ENCODE results near the gene ARID4B.

Gene ARID4B

DNA sequence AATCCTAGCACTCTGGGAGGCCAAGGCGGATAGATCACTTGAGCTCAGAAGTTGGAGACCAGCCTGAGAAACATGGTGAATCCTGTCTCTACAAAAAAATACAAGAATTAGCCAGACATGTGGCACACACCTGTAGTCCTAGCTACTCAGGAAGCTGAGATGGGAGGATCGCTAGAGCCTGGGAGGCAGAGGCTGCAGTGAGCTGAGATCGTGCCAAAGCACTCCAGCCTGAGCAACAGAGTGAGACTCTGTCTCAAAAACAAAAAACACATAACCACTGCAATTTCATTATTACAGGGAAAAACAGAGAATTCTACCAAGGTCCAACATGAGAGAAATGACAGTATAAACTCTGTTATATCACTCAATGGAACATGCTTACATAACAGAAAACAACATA, 194.9 kb downstream of the ARID4B start:
- Histone ChIP-seq H3K27me3 (ENCODE audit: low read depth) (no peaks in the 10 kb centered on the region), H3K36me3 (replicated peaks) (peaks cover 44% of the 10 kb centered on the region), H3K4me3 (no peak overlapping the region), H3K9me3 (no peaks in the 10 kb centered on the region), H3K4me1 (peaks cover 4% of the 10 kb centered on the region)
- in situ Hi-C loops (cut with MboI; ENCODE audit: low sequenced_read_pairs), result no loop called here
- DNase-seq (ENCODE audit: low spot score in 2 of 2), result no peak

DNA sequence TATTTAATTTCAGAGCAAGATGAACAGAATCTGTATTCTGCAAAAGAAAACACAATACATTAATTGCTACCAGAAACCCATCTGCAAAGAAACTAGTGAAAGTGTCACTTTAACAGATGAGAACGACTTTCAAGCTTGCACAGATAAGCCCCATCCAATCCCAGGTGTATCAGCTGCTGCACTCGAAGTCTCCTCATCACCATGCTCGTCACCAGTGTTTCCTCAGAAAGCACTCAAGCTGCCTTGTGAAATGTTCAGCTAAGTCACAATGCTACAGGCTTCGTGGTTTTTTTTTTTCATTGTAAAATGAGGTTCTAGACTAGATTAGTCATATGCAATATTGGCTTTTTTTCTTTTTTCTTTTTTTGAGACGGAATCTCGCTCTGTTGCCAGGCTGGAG, 196.0 kb downstream of the ARID4B start:
- Histone ChIP-seq H3K27me3 (ENCODE audit: low read depth) (no peaks in the 10 kb centered on the region), H3K36me3 (replicated peaks) (peaks cover 36% of the 10 kb centered on the region), H3K9me3 (no peaks in the 10 kb centered on the region), H3K4me1 (peaks cover 4% of the 10 kb centered on the region), H3K4me3 (no peak overlapping the region)
- in situ Hi-C loops (cut with MboI; ENCODE audit: low sequenced_read_pairs), result no loop called here
- no peak for DNase-seq (ENCODE audit: low spot score in 2 of 2)

DNA sequence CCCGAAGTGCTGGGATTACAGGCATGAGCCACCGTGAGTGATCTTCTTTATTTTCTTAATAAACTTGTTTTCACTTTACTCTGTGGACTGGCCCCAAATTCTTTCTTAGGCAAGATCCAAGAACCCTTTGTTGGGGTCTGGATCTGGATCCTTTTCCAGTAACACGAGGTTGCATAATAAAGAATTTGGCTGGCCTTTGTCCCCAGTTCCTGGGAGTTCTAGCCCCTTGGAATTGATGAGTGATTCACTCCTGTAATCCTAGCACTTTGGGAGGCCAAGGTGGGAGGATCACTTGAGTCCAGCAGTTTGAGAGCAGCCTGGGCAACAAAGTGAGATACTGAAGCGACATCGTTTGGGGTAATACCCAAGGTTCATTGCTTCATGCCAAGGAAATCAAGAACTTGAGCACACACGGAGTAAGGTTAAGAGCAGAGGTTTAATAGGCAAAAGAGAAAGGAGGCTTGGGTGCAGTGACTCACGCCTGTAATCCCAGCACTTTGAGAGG, 197.2 kb downstream of the ARID4B start:
- Histone ChIP-seq H3K27me3 (ENCODE audit: low read depth) (no peaks in the 10 kb centered on the region), H3K36me3 (replicated peaks) (peaks cover 36% of the 10 kb centered on the region)
- in situ Hi-C loops (cut with MboI; ENCODE audit: low sequenced_read_pairs), result no loop called here

DNA sequence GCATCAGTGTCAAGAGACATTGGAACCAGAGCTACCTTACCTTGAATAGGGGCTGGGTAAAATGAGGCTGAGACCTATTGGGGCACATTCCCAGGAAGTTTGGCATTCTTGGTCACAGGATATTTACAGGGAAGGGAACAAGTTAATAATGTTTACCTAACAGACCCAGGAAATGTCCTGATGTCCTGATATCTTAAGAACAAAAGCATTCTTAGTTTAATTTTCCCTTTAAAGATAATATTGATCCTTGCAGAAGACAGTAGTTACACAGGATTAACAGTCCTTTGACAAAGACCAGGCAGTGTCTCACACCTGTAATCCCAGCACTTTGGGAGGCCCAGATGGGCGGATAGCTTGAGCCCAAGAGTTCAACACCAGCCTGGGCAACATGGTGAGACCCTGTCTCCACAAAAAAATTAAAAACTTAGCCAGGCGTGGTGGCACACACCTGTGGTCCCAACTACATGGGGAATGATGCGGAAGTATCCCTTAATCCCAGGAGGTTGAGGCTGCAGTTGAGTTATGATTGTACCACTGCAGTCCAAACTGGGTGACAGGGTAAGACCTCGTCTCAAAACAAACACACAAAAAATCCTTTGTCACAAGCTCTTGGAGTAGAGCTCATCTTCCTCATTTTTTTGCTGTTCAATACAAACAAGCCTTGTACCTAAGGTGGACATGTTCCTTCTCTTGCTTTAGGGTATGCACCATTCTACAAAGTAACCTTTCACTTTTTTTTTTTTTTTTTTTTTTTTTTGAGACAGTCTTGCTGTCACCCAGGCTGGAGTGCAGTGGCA, 198.0 kb downstream of the ARID4B start:
- Histone ChIP-seq H3K4me1 (peaks cover 5% of the 10 kb centered on the region), H3K27me3 (ENCODE audit: low read depth) (no peaks in the 10 kb centered on the region), H3K36me3 (replicated peaks) (peaks cover 35% of the 10 kb centered on the region), H3K4me3 (no peak overlapping the region), H3K9me3 (no peaks in the 10 kb centered on the region)
- in situ Hi-C loops (cut with MboI; ENCODE audit: low sequenced_read_pairs), result no loop called here
- DNase-seq (ENCODE audit: low spot score in 2 of 2), result no peak

More for the DNA sequence above, 197.2 kb downstream of the ARID4B start:
- no peak overlapping the region for H3K4me3 ChIP-seq
- H3K4me1 ChIP-seq, result peaks cover 4% of the 10 kb centered on the region
- DNase-seq (ENCODE audit: low spot score in 2 of 2), result no peak
- no peaks in the 10 kb centered on the region for H3K9me3 ChIP-seq

DNA sequence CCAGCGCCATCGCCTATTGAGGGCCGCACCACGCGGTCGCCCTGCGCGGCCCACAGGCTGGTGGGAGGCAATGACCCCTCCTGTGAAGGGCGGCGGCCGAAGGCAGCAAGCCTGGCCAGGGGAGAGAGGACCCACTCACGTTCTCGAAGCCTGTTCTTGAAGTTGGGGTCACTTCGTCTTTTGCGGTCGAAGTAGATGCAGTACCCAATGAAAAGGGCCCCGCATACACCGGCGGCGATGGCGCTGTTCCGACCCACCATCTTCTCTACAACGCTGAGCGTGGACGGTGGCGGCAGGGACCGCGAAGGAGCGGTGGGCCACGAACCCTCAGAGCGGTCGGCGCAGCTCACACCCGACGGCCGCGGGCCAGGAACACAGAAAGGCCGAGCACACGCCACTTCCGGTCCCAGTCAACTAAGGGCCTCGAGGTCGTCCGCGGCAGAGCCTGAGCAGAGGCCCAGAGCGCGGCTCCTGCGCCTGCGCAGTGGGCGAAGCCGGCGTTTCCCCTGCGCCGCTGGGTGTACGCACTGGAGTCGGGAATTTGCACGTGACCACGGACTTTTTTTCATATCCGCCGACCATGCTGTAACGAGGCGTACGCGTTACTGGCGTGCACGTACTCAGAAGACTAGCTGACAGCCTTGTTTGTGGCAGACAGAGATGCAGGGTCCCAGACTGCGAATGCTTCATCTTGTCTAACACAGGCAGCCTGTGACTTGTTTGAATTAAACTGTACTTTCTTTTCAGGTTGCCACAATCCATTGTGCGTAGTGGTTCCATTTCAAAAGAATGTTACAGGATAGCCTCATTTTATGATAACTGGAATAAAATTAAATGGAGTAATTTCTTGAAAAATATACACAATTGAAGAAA, 199.3 kb downstream of the ARID4B start, which contains the start of gene TOMM20:
Gene TOMM20, minus strand, starts transcription at position 382 of the 873 bp plus-strand sequence. Its CDS starts 122 bp downstream, at position 260.
- peaks cover 40% of the 10 kb centered on the region for H3K36me3 ChIP-seq (replicated peaks)
- H3K9me3 ChIP-seq, result no peaks in the 10 kb centered on the region
- DNase-seq (ENCODE audit: low spot score in 2 of 2), result peak; percentile 95 to 96
- in situ Hi-C loops (cut with MboI; ENCODE audit: low sequenced_read_pairs), result no loop called here
- peak within 1 kb of the TSS; percentile 96 for H3K4me3 ChIP-seq
- H3K27me3 ChIP-seq (ENCODE audit: low read depth), result no peaks in the 10 kb centered on the region
- H3K4me1 ChIP-seq, result peaks cover 11% of the 10 kb centered on the region

DNA sequence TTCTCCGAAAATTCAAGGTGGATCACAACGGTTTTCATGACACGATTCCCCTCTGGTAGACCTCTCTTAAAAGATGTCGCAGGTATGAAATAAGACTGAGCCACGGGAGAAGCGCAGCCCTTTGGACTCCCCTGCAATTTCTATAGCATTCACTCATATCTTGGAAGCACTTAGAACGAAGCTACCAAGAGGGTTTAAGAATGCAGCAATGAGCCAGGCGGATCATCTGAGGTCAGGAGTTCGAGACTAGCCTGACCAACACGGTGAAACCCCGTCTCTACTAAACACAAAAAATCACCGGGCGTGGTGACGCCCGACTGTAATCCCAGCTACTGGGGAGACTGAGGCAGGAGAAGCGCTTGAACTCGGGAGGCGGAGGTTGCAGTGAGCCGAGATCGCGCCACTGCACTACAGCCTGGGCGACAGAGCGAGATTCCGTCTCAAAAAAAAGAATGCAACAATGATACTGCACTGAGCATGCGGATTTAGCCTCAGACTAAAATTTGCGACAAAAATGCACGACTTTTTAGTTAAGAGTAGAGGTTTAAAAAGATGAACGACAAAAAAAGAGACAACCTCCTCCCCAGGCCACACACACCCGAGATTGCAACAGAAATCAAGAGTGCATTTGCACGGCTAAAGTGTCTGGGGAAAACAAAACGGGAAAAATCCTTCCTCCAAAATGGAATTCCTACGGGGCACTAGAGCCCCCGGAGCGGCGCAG, 200.1 kb downstream of the ARID4B start:
- H3K27me3 ChIP-seq (ENCODE audit: low read depth), result no peaks in the 10 kb centered on the region
- DNase-seq (ENCODE audit: low spot score in 2 of 2), result no peak
- in situ Hi-C loops (cut with MboI; ENCODE audit: low sequenced_read_pairs), result no loop called here
- H3K9me3 ChIP-seq, result no peaks in the 10 kb centered on the region
- peak overlapping the region; percentile 96 for H3K4me3 ChIP-seq
- peaks cover 14% of the 10 kb centered on the region for H3K4me1 ChIP-seq
- H3K36me3 ChIP-seq (replicated peaks), result peaks cover 45% of the 10 kb centered on the region

DNA sequence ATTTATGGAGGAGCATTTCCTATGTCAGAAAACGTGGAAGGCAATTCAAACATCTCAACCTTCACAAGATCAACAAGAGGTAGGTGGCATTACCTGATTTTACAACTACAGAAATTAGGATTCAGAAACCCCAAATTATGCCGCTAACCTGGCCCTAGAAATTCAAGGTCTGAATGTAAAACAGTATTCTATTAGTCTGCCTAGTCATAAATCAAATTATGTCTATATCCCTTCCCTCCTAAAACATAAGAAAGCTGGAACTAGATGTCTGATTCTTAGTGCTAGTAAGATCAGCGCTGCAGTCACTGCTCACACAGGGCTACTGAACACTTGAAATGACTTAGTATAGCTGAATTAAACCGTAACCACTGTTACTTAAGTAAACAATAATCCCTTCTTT, 200.8 kb downstream of the ARID4B start:
- in situ Hi-C loops (cut with MboI; ENCODE audit: low sequenced_read_pairs), result no loop called here
- peaks cover 52% of the 10 kb centered on the region for H3K36me3 ChIP-seq (replicated peaks)
- peaks cover 14% of the 10 kb centered on the region for H3K4me1 ChIP-seq
- H3K9me3 ChIP-seq, result no peaks in the 10 kb centered on the region
- peak overlapping the region; percentile 96 for H3K4me3 ChIP-seq
- no peak for DNase-seq (ENCODE audit: low spot score in 2 of 2)
- no peaks in the 10 kb centered on the region for H3K27me3 ChIP-seq (ENCODE audit: low read depth)

DNA sequence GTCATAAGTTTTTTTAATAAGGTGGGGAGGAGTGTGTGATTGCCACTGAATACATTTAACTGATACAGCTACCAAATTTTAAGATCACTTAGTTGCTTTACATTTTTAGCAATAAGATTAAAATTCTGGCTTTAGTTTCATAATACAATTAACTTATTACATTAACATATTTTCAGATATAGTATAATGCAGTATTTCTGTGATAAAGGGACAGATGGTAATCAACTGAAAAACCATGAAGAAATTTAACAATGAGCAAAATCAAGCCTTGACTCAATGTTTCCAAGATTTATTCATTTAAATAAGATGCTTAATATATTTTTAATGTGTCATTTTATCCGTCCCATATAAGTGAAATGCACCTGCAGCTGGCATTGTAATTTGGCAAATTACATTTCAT, 203.3 kb downstream of the ARID4B start:
- H3K4me3 ChIP-seq, result no peak overlapping the region
- no peak for DNase-seq (ENCODE audit: low spot score in 2 of 2)
- in situ Hi-C loops (cut with MboI; ENCODE audit: low sequenced_read_pairs), result no loop called here
- peaks cover 67% of the 10 kb centered on the region for H3K36me3 ChIP-seq (replicated peaks)
- no peaks in the 10 kb centered on the region for H3K27me3 ChIP-seq (ENCODE audit: low read depth)
- peaks cover 15% of the 10 kb centered on the region for H3K4me1 ChIP-seq
- H3K9me3 ChIP-seq, result no peaks in the 10 kb centered on the region

DNA sequence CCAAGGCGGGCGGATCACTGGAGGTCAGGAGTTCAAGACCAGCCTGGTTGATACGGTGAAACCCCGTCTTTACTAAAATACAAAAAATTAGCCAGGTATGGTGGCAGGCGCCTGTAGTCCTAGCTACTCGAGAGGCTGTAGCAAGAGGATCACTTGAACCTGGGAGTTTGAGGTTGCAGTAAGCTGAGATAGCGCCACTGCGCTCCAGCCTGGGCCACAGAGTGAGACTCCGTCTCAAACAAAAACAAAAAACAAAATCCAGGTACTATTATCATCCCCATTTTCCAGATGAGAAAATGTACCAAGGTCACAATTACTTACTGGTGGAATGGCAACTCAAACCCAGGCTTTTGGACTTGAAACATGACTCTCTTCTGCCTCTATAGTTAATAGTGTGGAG, 203.9 kb downstream of the ARID4B start:
- H3K36me3 ChIP-seq (replicated peaks), result peaks cover 72% of the 10 kb centered on the region
- no peaks in the 10 kb centered on the region for H3K9me3 ChIP-seq
- in situ Hi-C loops (cut with MboI; ENCODE audit: low sequenced_read_pairs), result no loop called here
- H3K4me3 ChIP-seq, result no peak overlapping the region
- H3K4me1 ChIP-seq, result peaks cover 14% of the 10 kb centered on the region
- H3K27me3 ChIP-seq (ENCODE audit: low read depth), result no peaks in the 10 kb centered on the region
- no peak for DNase-seq (ENCODE audit: low spot score in 2 of 2)

DNA sequence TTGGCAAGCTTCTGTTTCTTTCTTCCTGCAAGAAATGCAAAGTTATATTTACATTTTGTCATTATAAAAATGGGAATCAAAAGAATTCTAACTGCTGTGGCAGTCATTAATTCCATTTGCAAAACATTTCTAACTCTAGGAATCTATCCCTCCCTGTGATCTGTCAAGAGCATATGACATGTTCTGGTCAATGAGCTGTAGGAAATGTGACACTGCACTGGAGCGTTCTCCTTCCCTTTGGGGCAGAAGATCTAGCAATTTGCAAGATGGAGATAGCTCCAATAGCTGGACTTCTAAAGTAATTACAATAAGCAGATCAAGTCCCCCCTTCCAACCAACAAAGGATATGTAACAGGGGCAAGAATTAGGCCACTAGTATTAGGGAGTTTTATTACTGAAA, 205.6 kb downstream of the ARID4B start:
- peaks cover 11% of the 10 kb centered on the region for H3K4me1 ChIP-seq
- peaks cover 85% of the 10 kb centered on the region for H3K36me3 ChIP-seq (replicated peaks)
- H3K4me3 ChIP-seq, result no peak overlapping the region

More for the DNA sequence above, 205.6 kb downstream of the ARID4B start:
- H3K9me3 ChIP-seq, result no peaks in the 10 kb centered on the region
- in situ Hi-C loops (cut with MboI; ENCODE audit: low sequenced_read_pairs), result no loop called here
- no peaks in the 10 kb centered on the region for H3K27me3 ChIP-seq (ENCODE audit: low read depth)
- DNase-seq (ENCODE audit: low spot score in 2 of 2), result no peak
